Adrenal gland (tissue), 5 donors: ENCODE results near the gene CD163.

Source experiments
- POLR2A ChIP-seq, 2 donors: fragments of 450-650 bp; IDR thresholded peaks; one replicate each; pipeline ENCODE4 v1.6.1; 2017; ENCODE audit warnings: antibody characterized with exemption in 2 of 2, mild to moderate bottlenecking in 2 of 2, moderate library complexity in 1 of 2
- TF ChIP-seq, protein P1 (sequence below), 6 experiments: fragments of 450-650 bp in 4 of 6; fragments of 200-600 bp in 2 of 6; sonication (generic) in 1 of 6; IDR thresholded peaks; 1 replicate in 5 of 6; 2 replicates in 1 of 6; pipeline versions ENCODE4 v1.5.1 to v1.8.0; 2016 to 2021; ENCODE audit warnings: antibody characterized with exemption in 6 of 6, mild to moderate bottlenecking in 2 of 6, moderate library complexity in 1 of 6
- donor health status: DM: no; HTN: no; CAD: no.

DNA sequence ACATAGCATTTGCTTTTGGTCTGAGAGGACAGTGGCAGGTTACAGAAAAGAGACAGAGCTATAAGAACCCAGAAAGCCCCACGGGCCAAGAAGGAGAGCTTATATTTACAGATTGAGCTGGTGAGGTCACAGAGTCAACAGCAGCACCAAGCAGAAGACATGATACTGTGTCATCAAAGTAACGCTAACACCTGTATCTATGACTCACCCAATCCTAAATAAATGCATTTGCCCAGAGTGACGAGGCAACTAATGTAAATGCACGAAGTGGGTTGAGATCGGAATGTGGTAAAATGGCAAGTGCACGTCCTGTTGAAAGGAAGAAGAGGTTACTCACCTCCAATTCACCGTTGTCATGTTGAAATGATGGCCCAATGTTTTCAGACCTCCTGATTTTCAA, 52.9 kb downstream of the CD163 start:
- TF ChIP-seq, protein P1, sequence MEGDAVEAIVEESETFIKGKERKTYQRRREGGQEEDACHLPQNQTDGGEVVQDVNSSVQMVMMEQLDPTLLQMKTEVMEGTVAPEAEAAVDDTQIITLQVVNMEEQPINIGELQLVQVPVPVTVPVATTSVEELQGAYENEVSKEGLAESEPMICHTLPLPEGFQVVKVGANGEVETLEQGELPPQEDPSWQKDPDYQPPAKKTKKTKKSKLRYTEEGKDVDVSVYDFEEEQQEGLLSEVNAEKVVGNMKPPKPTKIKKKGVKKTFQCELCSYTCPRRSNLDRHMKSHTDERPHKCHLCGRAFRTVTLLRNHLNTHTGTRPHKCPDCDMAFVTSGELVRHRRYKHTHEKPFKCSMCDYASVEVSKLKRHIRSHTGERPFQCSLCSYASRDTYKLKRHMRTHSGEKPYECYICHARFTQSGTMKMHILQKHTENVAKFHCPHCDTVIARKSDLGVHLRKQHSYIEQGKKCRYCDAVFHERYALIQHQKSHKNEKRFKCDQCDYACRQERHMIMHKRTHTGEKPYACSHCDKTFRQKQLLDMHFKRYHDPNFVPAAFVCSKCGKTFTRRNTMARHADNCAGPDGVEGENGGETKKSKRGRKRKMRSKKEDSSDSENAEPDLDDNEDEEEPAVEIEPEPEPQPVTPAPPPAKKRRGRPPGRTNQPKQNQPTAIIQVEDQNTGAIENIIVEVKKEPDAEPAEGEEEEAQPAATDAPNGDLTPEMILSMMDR (IDR thresholded peaks at IDR 0.05), result no peak
- no peak for TF ChIP-seq POLR2A (IDR thresholded peaks at IDR 0.05)
